Ishikawa (cell line): ENCODE measurements around the gene MDC1.

Source experiments
- CEBPB ChIP-seq: IDR thresholded peaks from 2 replicates; pipeline ENCODE4 v1.6.1; 2012
- EGR1 ChIP-seq: IDR thresholded peaks from 2 replicates; pipeline ENCODE4 v1.6.1; 2012
- EP300 ChIP-seq: IDR thresholded peaks from 2 replicates; pipeline ENCODE4 v1.6.1; 2012; ENCODE audit warnings: borderline replicate concordance
- FOXM1 ChIP-seq: IDR thresholded peaks from 2 replicates; pipeline ENCODE4 v1.6.1; 2012; ENCODE audit warnings: low read depth, borderline replicate concordance
- NFIC ChIP-seq: IDR thresholded peaks from 2 replicates; pipeline ENCODE4 v1.6.1; 2012
- RAD21 ChIP-seq: IDR thresholded peaks from 2 replicates; pipeline ENCODE4 v1.6.1; 2012; ENCODE audit warnings: low read depth
- ZBTB7A ChIP-seq: IDR thresholded peaks from 2 replicates; pipeline ENCODE4 v1.6.1; 2012; ENCODE audit warnings: low read depth
- TF ChIP-seq, protein P1 (sequence below): IDR thresholded peaks from 2 replicates; pipeline ENCODE4 v1.6.1; 2012; ENCODE audit warnings: low read depth, mild to moderate bottlenecking

DNA sequence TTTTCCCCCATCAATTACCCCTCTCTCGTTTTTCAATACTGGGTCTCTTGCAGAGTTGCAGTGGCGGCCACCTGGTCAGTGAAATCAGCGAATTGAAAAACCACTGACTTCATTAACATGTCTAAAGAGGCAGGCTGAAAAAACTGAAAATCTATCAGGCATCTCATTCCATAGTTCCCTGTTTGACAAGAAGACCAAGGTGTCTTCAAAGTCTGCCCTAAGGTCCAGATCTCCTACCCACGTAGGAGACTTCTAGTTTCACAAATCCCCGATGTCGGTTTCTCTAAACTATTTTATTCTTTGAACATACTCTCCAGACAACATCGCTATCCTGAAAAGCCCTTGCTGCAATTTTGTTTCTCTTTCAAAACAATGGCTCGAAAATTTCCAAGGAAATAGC lies 2.3 kb upstream of the MDC1 start:
- no peak for TF ChIP-seq CEBPB
- TF ChIP-seq EGR1: no peak
- no peak for TF ChIP-seq RAD21
- no peak for TF ChIP-seq ZBTB7A
- TF ChIP-seq, protein P1, sequence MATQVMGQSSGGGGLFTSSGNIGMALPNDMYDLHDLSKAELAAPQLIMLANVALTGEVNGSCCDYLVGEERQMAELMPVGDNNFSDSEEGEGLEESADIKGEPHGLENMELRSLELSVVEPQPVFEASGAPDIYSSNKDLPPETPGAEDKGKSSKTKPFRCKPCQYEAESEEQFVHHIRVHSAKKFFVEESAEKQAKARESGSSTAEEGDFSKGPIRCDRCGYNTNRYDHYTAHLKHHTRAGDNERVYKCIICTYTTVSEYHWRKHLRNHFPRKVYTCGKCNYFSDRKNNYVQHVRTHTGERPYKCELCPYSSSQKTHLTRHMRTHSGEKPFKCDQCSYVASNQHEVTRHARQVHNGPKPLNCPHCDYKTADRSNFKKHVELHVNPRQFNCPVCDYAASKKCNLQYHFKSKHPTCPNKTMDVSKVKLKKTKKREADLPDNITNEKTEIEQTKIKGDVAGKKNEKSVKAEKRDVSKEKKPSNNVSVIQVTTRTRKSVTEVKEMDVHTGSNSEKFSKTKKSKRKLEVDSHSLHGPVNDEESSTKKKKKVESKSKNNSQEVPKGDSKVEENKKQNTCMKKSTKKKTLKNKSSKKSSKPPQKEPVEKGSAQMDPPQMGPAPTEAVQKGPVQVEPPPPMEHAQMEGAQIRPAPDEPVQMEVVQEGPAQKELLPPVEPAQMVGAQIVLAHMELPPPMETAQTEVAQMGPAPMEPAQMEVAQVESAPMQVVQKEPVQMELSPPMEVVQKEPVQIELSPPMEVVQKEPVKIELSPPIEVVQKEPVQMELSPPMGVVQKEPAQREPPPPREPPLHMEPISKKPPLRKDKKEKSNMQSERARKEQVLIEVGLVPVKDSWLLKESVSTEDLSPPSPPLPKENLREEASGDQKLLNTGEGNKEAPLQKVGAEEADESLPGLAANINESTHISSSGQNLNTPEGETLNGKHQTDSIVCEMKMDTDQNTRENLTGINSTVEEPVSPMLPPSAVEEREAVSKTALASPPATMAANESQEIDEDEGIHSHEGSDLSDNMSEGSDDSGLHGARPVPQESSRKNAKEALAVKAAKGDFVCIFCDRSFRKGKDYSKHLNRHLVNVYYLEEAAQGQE: no peak
- TF ChIP-seq FOXM1: no peak
- no peak for TF ChIP-seq NFIC
- TF ChIP-seq EP300: no peak
